CD4-positive, alpha-beta memory T cell (primary cell): ENCODE results near the gene DUSP22. TPM values are rescaled to one million over a fixed set of nuclear protein-coding genes. Genes with fewer than 3 reads are reported as not detected.
"Not testable (repeated sequence)": the region's sequence is repeated elsewhere in the genome, so short reads cannot be mapped to it uniquely, and the experiment has no call there.

Experiments used
- CTCF ChIA-PET: fragments of 350-600 bp; sonication (Branson Sonifier 250); formaldehyde crosslinking; loops from one replicate; lab custom pipeline; 2021; ENCODE audit warnings: inconsistent platforms; ENCODE audit not compliant: partially characterized antibody; lab: Charles Lee
- POLR2A ChIA-PET: fragments of 350-600 bp; sonication (Branson Sonifier 250); formaldehyde crosslinking; loops from one replicate; lab custom pipeline; 2021; ENCODE audit not compliant: partially characterized antibody; lab: Charles Lee
- DNase-seq, 5 donors: peaks; one replicate each; pipeline versions ENCODE4 v3.0.0 to v3.0.0-alpha.2; 2020 to 2022; ENCODE audit warnings: mixed read lengths in 1 of 5
- H3K27ac ChIP-seq: one replicate; pipeline ENCODE4 v1.7.0; 2013; ENCODE audit warnings: low read depth, low read length
- H3K27me3 ChIP-seq: 2 replicates; pipeline ENCODE4 v1.7.0; 2013; ENCODE audit warnings: mild to moderate bottlenecking, low read length, moderate library complexity; ENCODE audit not compliant: insufficient read depth
- H3K36me3 ChIP-seq: 2 replicates; pipeline ENCODE4 v1.7.0; 2013; ENCODE audit warnings: mild to moderate bottlenecking, low read length, moderate library complexity; ENCODE audit not compliant: insufficient read depth
- H3K4me1 ChIP-seq: 2 replicates; pipeline ENCODE4 v1.7.0; 2013; ENCODE audit warnings: mild to moderate bottlenecking, low read length, moderate library complexity; ENCODE audit not compliant: insufficient read depth
- H3K4me3 ChIP-seq, 2 donors: one replicate each; pipeline ENCODE4 v1.7.0; 2013; ENCODE audit warnings: low read length in 2 of 2, mild to moderate bottlenecking in 1 of 2
- H3K9me3 ChIP-seq, 2 donors: one replicate each; pipeline ENCODE4 v1.7.0; 2013; ENCODE audit warnings: low read length in 2 of 2, control low read depth in 1 of 2; ENCODE audit not compliant: control insufficient read depth in 1 of 2
- H3K27ac Mint-ChIP-seq, 7 donors: one replicate each; pipeline ENCODE4 v1.8.0; 2020 to 2021; ENCODE audit warnings: mixed read lengths in 7 of 7, mild to moderate bottlenecking in 6 of 7, inconsistent platforms in 3 of 7, moderate library complexity in 3 of 7
- H3K27me3 Mint-ChIP-seq, 2 donors: one replicate each; pipeline ENCODE4 v1.8.0; 2020 to 2021; ENCODE audit warnings: mixed read lengths in 2 of 2
- H3K36me3 Mint-ChIP-seq, 2 donors: one replicate each; pipeline ENCODE4 v1.8.0; 2020 to 2021; ENCODE audit warnings: mixed read lengths in 2 of 2, inconsistent platforms in 1 of 2, mild to moderate bottlenecking in 1 of 2
- H3K4me1 Mint-ChIP-seq, 4 donors: one replicate each; pipeline ENCODE4 v1.8.0; 2020 to 2021; ENCODE audit warnings: mixed read lengths in 4 of 4, mild to moderate bottlenecking in 1 of 4
- H3K4me3 Mint-ChIP-seq, 8 donors: one replicate each; pipeline ENCODE4 v1.8.0; 2020 to 2021; ENCODE audit warnings: mixed read lengths in 8 of 8, mild to moderate bottlenecking in 7 of 8, moderate library complexity in 6 of 8, inconsistent platforms in 3 of 8
- H3K9me3 Mint-ChIP-seq, 8 donors: one replicate each; pipeline ENCODE4 v1.8.0; 2020 to 2021; ENCODE audit warnings: mixed read lengths in 8 of 8, mild to moderate bottlenecking in 5 of 8, inconsistent platforms in 3 of 8, moderate library complexity in 1 of 8
- intact Hi-C: fragments of 100-400 bp; cut with micrococcal nuclease; formaldehyde crosslinking; loops from one replicate; pipeline ENCODE4 v1.15.1; 2023
- polyA plus RNA-seq, 2 donors: library from polyadenylated mRNA; unstranded; fragments of 300-500 nt; fragmentation: Illumina TruSeq; gene quantifications; one replicate each; pipeline ENCODE4 v1.2.3, GENCODE V29; 2021
- total RNA-seq, 2 experiments: library from RNA; stranded (reverse); gene quantifications; one replicate each; pipeline ENCODE4 v1.2.3, GENCODE V29; 2021

DUSP22 gene
- total and polyA plus RNA-seq, 4 experiments from 2014 or later = 32.8 to 49.4 (median 38.9) TPM

DNA sequence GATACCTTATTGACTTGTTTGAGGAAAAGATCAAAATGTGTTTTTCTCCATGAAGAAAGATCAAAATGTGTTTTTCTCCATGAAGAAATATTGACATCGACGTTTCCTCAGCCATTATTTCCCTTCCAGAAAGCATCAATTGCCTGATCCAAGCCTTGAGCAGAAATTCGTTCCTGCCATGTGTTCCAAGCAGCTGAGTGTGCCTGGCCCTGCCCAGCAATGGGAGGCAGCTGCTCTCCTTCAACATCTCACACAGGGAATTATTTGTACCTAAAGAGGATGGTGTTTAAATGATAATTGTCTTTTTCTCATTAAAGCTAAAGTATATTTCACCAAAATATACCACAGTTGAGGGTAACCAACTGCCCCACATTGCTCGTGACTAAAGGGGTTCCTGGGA lies 7.8 kb upstream of the DUSP22 start:
- H3K27me3 ChIP-seq = no peaks in the 10 kb centered on the region
- CTCF ChIA-PET = interaction anchor here (1.1 kb wide), 1 partner anchor 20 kb away, joined by 3 read pairs; no protein-coding TSS in a partner anchor
- H3K27ac ChIP-seq = no peak overlapping the region
- no peak overlapping the region for H3K4me3 ChIP-seq
- H3K27ac Mint-ChIP-seq = no peak overlapping the region
- H3K4me1 ChIP-seq = no peaks in the 10 kb centered on the region
- H3K9me3 ChIP-seq = no peaks in the 10 kb centered on the region
- no peaks in the 10 kb centered on the region for H3K36me3 ChIP-seq
- POLR2A ChIA-PET = interaction anchor here (1.4 to 1.5 kb wide), 2 partner anchors 31 to 75 kb away, joined by 3 to 4 read pairs; no protein-coding TSS in a partner anchor
- DNase-seq = no peak
- no peaks in the 10 kb centered on the region for H3K27me3 Mint-ChIP-seq
- H3K4me1 Mint-ChIP-seq = peaks cover 6 to 18% (median 9%) of the 10 kb centered on the region in 4 donors
- H3K9me3 Mint-ChIP-seq = peaks cover 0 to 4% (median 0%) of the 10 kb centered on the region in 8 donors
- H3K4me3 Mint-ChIP-seq = no peak overlapping the region
- intact Hi-C loops = no loop called here
- H3K36me3 Mint-ChIP-seq = no peaks in the 10 kb centered on the region

DNA sequence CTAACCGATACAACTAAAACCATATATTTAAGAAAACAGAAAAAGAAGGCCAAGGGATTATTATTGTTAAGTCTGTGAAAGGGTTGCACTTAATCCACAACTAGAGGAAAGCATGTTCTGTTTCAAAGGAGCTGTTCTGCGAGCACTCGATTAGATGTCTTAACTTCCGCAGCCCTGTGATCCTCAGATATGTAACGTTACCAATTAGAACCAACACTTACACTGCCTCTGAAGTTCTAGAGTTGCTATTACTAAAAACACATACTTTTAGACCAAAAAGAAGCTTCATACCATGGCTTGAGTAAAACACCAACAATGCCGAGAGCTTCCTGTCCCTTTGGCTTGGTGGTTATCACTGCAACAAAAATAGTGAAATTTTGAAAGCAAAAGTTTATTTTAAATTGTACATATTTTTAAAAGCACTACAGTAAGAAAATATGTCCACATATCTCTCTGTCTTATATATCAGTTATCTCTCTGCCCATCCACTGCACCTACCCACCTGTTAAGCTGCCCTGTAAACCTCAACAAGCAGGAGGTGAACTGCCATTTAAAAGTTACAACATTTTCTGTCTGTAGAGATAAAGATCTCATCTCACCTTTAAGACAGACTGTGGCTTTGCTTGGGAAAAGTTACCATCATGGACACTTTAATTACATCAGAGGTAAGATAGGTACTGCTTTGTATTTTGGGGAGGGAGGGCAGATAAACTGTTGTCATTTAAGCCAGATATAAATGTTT lies 7.1 kb upstream of the DUSP22 start:
- peaks cover 0 to 4% (median 0%) of the 10 kb centered on the region in 8 donors for H3K9me3 Mint-ChIP-seq
- DNase-seq = no peak
- no peak overlapping the region for H3K27ac ChIP-seq
- peak overlapping the region in 1 of 7 donors; percentile 3 for H3K27ac Mint-ChIP-seq
- POLR2A ChIA-PET = interaction anchor here (1.2 to 1.5 kb wide), 3 partner anchors 32 to 90 kb away, joined by 3 to 4 read pairs (median 3); no protein-coding TSS in a partner anchor
- H3K4me3 Mint-ChIP-seq = peak overlapping the region in 2 of 8 donors; percentile 16 to 43
- no peaks in the 10 kb centered on the region for H3K36me3 Mint-ChIP-seq
- H3K36me3 ChIP-seq = no peaks in the 10 kb centered on the region
- H3K27me3 Mint-ChIP-seq = no peaks in the 10 kb centered on the region
- intact Hi-C loops = no loop called here
- H3K9me3 ChIP-seq = no peaks in the 10 kb centered on the region
- peaks cover 6 to 18% (median 10%) of the 10 kb centered on the region in 4 donors for H3K4me1 Mint-ChIP-seq
- H3K27me3 ChIP-seq = no peaks in the 10 kb centered on the region
- CTCF ChIA-PET = interaction anchor here (0.5 to 1.1 kb wide), 2 partner anchors 10 to 20 kb away, joined by 3 read pairs; no protein-coding TSS in a partner anchor
- H3K4me1 ChIP-seq = no peaks in the 10 kb centered on the region
- no peak overlapping the region for H3K4me3 ChIP-seq

DNA sequence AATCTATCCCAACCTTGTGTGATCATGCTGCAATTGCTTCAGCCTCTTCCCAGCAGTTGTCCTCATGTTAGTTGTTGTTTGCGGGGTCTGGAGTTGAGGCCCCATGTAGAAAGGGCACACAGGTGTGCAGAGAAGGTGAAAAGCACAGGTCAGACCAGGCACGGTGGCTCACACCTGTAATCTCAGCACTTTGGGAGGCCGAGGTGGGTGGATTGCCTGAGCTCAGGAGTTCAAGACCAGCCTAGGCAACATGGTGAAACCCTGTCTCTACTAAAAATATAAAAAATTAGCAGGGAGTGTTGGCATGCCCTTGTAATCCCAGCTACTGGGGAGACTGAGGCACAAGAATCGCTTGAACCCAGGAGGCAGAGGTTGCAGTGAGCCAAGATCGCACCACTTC lies 6.4 kb upstream of the DUSP22 start:
- H3K36me3 Mint-ChIP-seq, H3K4me1 ChIP-seq, H3K36me3 ChIP-seq, intact Hi-C loops, H3K27ac ChIP-seq, H3K27me3 Mint-ChIP-seq, H3K9me3 Mint-ChIP-seq, DNase-seq, H3K9me3 ChIP-seq, H3K27me3 ChIP-seq, H3K27ac Mint-ChIP-seq, H3K4me3 ChIP-seq: not testable (repeated sequence)
- ChIA-PET CTCF (interaction anchor here (0.7 kb wide), 1 partner anchor 142 kb away, joined by 3 read pairs; no protein-coding TSS in a partner anchor), POLR2A (interaction anchor here (1.2 to 1.4 kb wide), 2 partner anchors 76 to 90 kb away, joined by 3 to 4 read pairs; no protein-coding TSS in a partner anchor)
- Mint-ChIP-seq H3K4me3 (peak overlapping the region in 1 of 8 donors; percentile 22), H3K4me1 (peaks cover 6 to 19% (median 13%) of the 10 kb centered on the region in 4 donors)

DNA sequence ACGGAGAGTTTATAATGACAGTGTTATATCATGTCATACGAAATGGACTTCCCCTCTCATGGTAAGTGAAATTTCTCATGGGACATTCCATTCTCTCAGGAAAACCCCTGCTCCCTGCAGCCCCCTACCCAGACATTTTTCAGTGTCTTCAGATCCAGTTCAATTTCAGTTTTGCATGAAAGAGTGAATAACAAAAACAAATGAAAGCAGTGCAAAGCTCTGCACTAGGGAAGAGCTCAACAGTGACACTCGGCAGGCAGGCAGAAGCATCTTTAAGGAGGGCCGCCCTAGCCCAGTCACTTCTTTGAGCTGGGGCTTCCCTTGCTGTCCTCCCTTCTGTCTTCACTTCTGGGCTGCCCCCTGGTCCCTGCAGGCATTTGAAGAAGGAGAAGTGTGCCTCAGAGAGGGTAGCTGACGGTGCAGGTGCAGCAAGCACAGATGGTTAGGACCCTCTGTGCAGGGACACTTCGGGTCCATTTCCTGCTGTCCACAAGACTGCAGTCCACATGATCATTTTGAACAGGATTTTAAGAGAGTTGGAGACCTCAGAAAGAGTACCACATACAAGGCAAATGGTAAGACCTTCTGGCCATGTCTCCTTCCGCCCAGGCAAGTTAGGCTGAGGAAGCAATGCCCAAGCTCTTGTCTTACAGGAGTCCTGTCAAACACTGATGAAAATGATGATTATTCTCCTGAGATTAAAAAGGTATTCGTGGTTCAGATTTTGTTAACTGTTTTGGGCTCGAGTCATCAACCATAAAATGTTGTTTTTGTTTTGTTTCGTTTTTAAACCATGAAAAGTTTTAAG lies 5.4 kb upstream of the DUSP22 start:
- no peak overlapping the region for H3K27ac ChIP-seq
- DNase-seq = no peak
- no peak overlapping the region for H3K4me3 ChIP-seq
- H3K9me3 ChIP-seq = no peaks in the 10 kb centered on the region
- Mint-ChIP-seq H3K36me3 (no peaks in the 10 kb centered on the region), H3K9me3 (peaks cover 0 to 7% (median 0%) of the 10 kb centered on the region in 8 donors), H3K27me3 (no peaks in the 10 kb centered on the region), H3K4me3 (no peak overlapping the region), H3K27ac (peak overlapping the region in 1 of 7 donors; percentile 30), H3K4me1 (peaks cover 13 to 26% (median 20%) of the 10 kb centered on the region in 4 donors)
- H3K27me3 ChIP-seq = no peaks in the 10 kb centered on the region
- CTCF ChIA-PET = interaction anchor here (0.7 kb wide), 2 partner anchors 141 to 151 kb away, joined by 3 read pairs; no protein-coding TSS in a partner anchor
- H3K36me3 ChIP-seq = no peaks in the 10 kb centered on the region
- peaks cover 7% of the 10 kb centered on the region for H3K4me1 ChIP-seq
- POLR2A ChIA-PET = no interaction called here
- intact Hi-C loops = no loop called here

DNA sequence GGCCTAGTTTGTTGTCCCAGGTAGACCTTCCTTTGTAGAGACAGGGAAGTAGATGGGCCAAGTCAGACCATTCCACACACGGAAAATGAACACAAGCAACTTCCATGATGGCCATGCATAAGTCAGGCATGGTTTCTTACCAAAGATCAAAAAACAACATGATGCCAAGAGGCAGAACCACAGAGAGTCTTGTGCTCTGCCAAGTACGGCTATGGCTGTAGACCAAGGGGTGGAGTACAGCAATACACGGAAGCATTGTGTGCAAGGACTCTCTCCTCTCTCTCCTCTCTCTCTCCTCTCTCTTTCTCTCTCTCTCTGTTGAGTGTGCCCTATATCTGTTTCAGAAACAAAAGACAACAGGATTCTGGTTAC lies 4.8 kb upstream of the DUSP22 start:
- ChIA-PET CTCF (no interaction called here), POLR2A (no interaction called here)
- H3K4me1 ChIP-seq = peaks cover 7% of the 10 kb centered on the region
- DNase-seq = no peak
- no peaks in the 10 kb centered on the region for H3K27me3 ChIP-seq
- no peaks in the 10 kb centered on the region for H3K36me3 Mint-ChIP-seq
- H3K27ac Mint-ChIP-seq = no peak overlapping the region
- H3K9me3 ChIP-seq = no peaks in the 10 kb centered on the region
- peaks cover 0 to 7% (median 0%) of the 10 kb centered on the region in 8 donors for H3K9me3 Mint-ChIP-seq
- no peaks in the 10 kb centered on the region for H3K27me3 Mint-ChIP-seq
- no peak overlapping the region for H3K4me3 Mint-ChIP-seq
- peaks cover 13 to 26% (median 20%) of the 10 kb centered on the region in 4 donors for H3K4me1 Mint-ChIP-seq
- intact Hi-C loops = no loop called here
- H3K4me3 ChIP-seq = no peak overlapping the region
- H3K27ac ChIP-seq = no peak overlapping the region
- no peaks in the 10 kb centered on the region for H3K36me3 ChIP-seq

DNA sequence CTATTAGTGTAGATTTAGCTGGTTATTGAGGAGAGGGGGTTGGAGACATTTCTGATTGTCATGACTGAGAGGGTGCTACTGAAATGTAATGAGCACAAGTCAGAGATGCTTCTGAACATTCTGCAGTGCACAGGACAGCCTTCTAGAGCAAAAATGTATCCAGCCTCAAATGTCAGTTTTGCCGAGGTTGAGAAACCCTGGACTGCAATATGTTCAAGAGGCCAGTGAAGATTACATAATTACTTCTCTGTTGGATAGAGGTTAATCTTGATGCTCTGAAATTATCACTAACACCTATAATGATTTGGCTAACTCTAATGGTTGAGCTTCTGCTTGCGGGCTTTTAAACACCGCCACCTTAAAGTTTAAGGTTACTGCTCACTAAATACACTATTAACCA lies 3.4 kb upstream of the DUSP22 start:
- CTCF ChIA-PET = no interaction called here
- intact Hi-C loops = no loop called here

More for the DNA sequence above, 3.4 kb upstream of the DUSP22 start:
- Mint-ChIP-seq H3K4me3 (peak overlapping the region in 1 of 8 donors; percentile 16), H3K27ac (peak overlapping the region in 1 of 7 donors; percentile 60), H3K36me3 (peaks cover 0 to 7% of the 10 kb centered on the region in 2 donors), H3K9me3 (peaks cover 0 to 10% (median under 1%) of the 10 kb centered on the region in 8 donors), H3K27me3 (no peaks in the 10 kb centered on the region), H3K4me1 (peaks cover 17 to 37% (median 29%) of the 10 kb centered on the region in 4 donors)
- Histone ChIP-seq H3K9me3 (no peaks in the 10 kb centered on the region), H3K27ac (no peak overlapping the region), H3K4me1 (peaks cover 16% of the 10 kb centered on the region), H3K4me3 (no peak overlapping the region), H3K27me3 (no peaks in the 10 kb centered on the region), H3K36me3 (no peaks in the 10 kb centered on the region)
- POLR2A ChIA-PET = interaction anchor here (1.7 kb wide), 1 partner anchor 156 kb away, joined by 3 read pairs; no protein-coding TSS in a partner anchor
- DNase-seq = no peak
